HepG2 (cell line): ENCODE results near the gene TSC22D4. TPM values are rescaled to one million over a fixed set of nuclear protein-coding genes. Genes with fewer than 3 reads are reported as not detected.

Source experiments
- CENPX ChIP-seq: sonication (generic); formaldehyde crosslinking; IDR thresholded peaks from 2 replicates; pipeline ENCODE4 v1.9.0; 2021; ENCODE audit warnings: mild to moderate bottlenecking, missing genetic modification reagents, moderate library complexity
- ESRRA ChIP-seq: sonication (generic); formaldehyde crosslinking; IDR thresholded peaks from 2 replicates; pipeline ENCODE4 v1.5.1; 2020; ENCODE audit warnings: mild to moderate bottlenecking, low read depth, missing genetic modification reagents
- GTF2F1 ChIP-seq: fragments of 150-350 bp; IDR thresholded peaks from 2 replicates; pipeline ENCODE4 v1.6.1; 2014; ENCODE audit warnings: low read length
- HOMEZ ChIP-seq: IDR thresholded peaks from 2 replicates; pipeline ENCODE4 v1.6.1; 2016; ENCODE audit warnings: low read depth
- IKZF4 ChIP-seq: sonication (generic); formaldehyde crosslinking; IDR thresholded peaks from 2 replicates; pipeline ENCODE4 v1.5.1; 2020; ENCODE audit warnings: borderline replicate concordance, mild to moderate bottlenecking, low read depth, missing genetic modification reagents; ENCODE audit errors: not compliant biosample characterization
- RARA ChIP-seq: IDR thresholded peaks from 2 replicates; pipeline ENCODE4 v1.6.1; 2016; ENCODE audit warnings: missing genetic modification reagents, missing compliant biosample characterization
- REPIN1 ChIP-seq: sonication (generic); formaldehyde crosslinking; IDR thresholded peaks from 2 replicates; pipeline ENCODE4 v1.8.0; 2022; ENCODE audit warnings: missing genetic modification reagents, low read depth, mild to moderate bottlenecking, borderline replicate concordance
- SKIL ChIP-seq: sonication (generic); formaldehyde crosslinking; IDR thresholded peaks from 2 replicates; pipeline ENCODE4 v1.8.0; 2022; ENCODE audit warnings: missing genetic modification reagents, mild to moderate bottlenecking, moderate library complexity, borderline replicate concordance
- ZBTB7A ChIP-seq: sonication (generic); formaldehyde crosslinking; IDR thresholded peaks from 2 replicates; pipeline ENCODE4 v1.8.0; 2022; ENCODE audit warnings: mild to moderate bottlenecking, missing genetic modification reagents
- ZFYVE20 ChIP-seq: sonication (generic); formaldehyde crosslinking; IDR thresholded peaks from 2 replicates; pipeline ENCODE4 v1.8.0; 2023; ENCODE audit warnings: low read depth, mild to moderate bottlenecking, moderate library complexity, missing genetic modification reagents, borderline replicate concordance
- ZNF468 ChIP-seq: sonication (generic); formaldehyde crosslinking; IDR thresholded peaks from 2 replicates; pipeline ENCODE4 v1.8.0; 2022; ENCODE audit warnings: mild to moderate bottlenecking, moderate library complexity, missing genetic modification reagents
- ZNF577 ChIP-seq: sonication (generic); formaldehyde crosslinking; IDR thresholded peaks from 2 replicates; pipeline ENCODE4 v1.4.0; 2020; ENCODE audit warnings: mild to moderate bottlenecking, low read depth, missing genetic modification reagents, borderline replicate concordance
- polyA plus RNA-seq, 8 experiments: library from polyadenylated mRNA; depleted of rRNA in 3 of 8; stranded (reverse) in 7 of 8; unstranded in 1 of 8; fragments of >200 nt; fragmentation: Illumina TruSeq in 4 of 8; extraction: Trizol in 4 of 8; gene quantifications; 2 replicates each; pipeline versions ENCODE4 v1.2.1 to v1.2.3, GENCODE V29; 2011 to 2016; ENCODE audit warnings: low read depth in 4 of 8, missing spikeins in 1 of 8, mixed read lengths in 1 of 8; ENCODE audit not compliant: insufficient read depth in 1 of 8
- total RNA-seq, 5 experiments: library from RNA; depleted of rRNA; stranded (reverse); fragments of >200 nt; fragmentation: Illumina TruSeq; extraction: Trizol; gene quantifications; 2 replicates each; pipeline ENCODE4 v1.2.3, GENCODE V29; 2016; ENCODE audit warnings: low read depth in 1 of 5
- TF ChIP-seq, protein P1 (sequence below): IDR thresholded peaks from 2 replicates; pipeline ENCODE4 v1.6.1; 2016; ENCODE audit warnings: mild to moderate bottlenecking, missing biosample characterization, missing genetic modification reagents
- TF ChIP-seq, protein P2 (sequence below): sonication (generic); formaldehyde crosslinking; IDR thresholded peaks from 2 replicates; pipeline ENCODE4 v1.9.0; 2021; ENCODE audit warnings: missing genetic modification reagents, borderline replicate concordance
- TF ChIP-seq, protein P3 (sequence below): sonication (generic); formaldehyde crosslinking; IDR thresholded peaks from 2 replicates; pipeline ENCODE4 v1.4.0; 2020; ENCODE audit warnings: missing genetic modification reagents

The TSC22D4 gene
- total and polyA plus RNA-seq, 2 of the 13 experiments (the other 11 are each of a cell fraction or from before 2014, with no cell fraction given), result 7.7 to 8.7 TPM

DNA sequence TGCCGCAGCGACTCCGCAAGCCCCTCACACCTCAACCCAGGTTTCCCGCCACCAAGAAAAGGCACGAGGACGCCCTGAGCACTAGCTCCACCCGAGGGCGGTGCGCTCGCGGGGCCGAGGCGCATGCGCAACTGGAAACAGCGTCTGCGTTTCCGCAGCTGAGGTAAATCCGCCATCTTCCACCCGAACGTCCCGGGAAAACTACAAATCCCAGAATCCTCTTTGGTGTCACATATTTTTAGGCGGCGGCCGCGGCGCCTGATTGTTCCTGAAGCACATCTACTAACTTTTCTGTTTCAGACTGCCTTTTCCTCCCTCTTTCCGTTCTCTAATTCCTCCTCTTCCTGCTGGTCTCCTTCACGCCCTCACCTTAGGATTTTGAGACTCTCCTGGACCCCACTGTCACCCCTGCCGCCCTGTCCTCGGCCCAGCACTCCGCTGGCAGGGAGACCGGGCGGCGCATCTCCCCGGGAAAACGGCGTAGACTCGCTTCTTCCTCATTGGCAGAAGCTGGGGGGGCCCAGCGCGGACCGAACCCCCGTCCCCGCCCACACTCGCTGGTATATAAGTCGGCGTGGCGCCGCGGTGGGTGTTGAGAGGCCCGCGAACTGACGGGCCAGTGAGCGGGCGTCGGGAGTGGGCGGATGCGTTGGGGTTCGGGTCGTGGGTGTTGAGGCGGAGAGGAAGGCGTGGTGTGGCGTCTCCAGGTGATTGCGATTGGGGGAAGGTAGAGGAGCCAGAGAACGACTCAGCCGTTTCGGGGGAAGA lies 50.6 kb downstream of the TSC22D4 start, which contains the start of gene ZCWPW1 (continued):
- TF ChIP-seq, protein P1, sequence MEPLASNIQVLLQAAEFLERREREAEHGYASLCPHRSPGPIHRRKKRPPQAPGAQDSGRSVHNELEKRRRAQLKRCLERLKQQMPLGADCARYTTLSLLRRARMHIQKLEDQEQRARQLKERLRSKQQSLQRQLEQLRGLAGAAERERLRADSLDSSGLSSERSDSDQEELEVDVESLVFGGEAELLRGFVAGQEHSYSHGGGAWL, result peak; percentile 72; the same call in 1 of the 2 replicates
- TF ChIP-seq IKZF4 (CRISPR knock-in tag) (peak; percentile 76), ZNF577 (0 out of 2 replicates have a peak, but pooled peaks have one; percentile 5), CENPX (no peak), REPIN1 (CRISPR knock-in tag) (peak; percentile 74), ZFYVE20 (peak; percentile 90; the same call in 1 of the 2 replicates), RARA (peak; percentile 38; the same call in 1 of the 2 replicates), ZBTB7A (CRISPR knock-in tag) (peak; percentile 78), ZNF468 (CRISPR knock-in tag) (no peak; the same call in 1 of the 2 replicates), SKIL (peak; percentile 40; the same call in 1 of the 2 replicates), HOMEZ (CRISPR knock-in tag) (peak; percentile 50; the same call in 1 of the 2 replicates), ESRRA (no peak), GTF2F1 (peak; percentile 89)
- TF ChIP-seq, protein P2, sequence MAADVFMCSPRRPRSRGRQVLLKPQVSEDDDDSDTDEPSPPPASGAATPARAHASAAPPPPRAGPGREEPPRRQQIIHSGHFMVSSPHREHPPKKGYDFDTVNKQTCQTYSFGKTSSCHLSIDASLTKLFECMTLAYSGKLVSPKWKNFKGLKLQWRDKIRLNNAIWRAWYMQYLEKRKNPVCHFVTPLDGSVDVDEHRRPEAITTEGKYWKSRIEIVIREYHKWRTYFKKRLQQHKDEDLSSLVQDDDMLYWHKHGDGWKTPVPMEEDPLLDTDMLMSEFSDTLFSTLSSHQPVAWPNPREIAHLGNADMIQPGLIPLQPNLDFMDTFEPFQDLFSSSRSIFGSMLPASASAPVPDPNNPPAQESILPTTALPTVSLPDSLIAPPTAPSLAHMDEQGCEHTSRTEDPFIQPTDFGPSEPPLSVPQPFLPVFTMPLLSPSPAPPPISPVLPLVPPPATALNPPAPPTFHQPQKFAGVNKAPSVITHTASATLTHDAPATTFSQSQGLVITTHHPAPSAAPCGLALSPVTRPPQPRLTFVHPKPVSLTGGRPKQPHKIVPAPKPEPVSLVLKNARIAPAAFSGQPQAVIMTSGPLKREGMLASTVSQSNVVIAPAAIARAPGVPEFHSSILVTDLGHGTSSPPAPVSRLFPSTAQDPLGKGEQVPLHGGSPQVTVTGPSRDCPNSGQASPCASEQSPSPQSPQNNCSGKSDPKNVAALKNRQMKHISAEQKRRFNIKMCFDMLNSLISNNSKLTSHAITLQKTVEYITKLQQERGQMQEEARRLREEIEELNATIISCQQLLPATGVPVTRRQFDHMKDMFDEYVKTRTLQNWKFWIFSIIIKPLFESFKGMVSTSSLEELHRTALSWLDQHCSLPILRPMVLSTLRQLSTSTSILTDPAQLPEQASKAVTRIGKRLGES, result peak; percentile 93; the same call in 1 of the 2 replicates
- TF ChIP-seq, protein P3, sequence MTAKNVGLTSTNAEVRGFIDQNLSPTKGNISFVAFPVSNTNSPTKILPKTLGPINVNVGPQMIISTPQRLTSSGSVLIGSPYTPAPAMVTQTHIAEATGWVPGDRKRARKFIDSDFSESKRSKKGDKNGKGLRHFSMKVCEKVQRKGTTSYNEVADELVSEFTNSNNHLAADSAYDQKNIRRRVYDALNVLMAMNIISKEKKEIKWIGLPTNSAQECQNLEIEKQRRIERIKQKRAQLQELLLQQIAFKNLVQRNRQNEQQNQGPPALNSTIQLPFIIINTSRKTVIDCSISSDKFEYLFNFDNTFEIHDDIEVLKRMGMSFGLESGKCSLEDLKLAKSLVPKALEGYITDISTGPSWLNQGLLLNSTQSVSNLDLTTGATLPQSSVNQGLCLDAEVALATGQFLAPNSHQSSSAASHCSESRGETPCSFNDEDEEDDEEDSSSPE, result peak; percentile 97
